Hematopoietic multipotent progenitor cell treated with erythropoietin and hydrocortisone succinate and interleukin-3 and kit ligand, for 4 days (in vitro differentiated cells): ENCODE results near the gene SLC6A6.

Source experiments
- DNase-seq: peaks from one replicate; pipeline ENCODE4 v3.0.0-alpha.2; 2015

SLC6A6 gene

GRCh38 chr3:14457481-14457880 is 55.1 kb downstream of the SLC6A6 start:
- no peak for DNase-seq

DNA sequence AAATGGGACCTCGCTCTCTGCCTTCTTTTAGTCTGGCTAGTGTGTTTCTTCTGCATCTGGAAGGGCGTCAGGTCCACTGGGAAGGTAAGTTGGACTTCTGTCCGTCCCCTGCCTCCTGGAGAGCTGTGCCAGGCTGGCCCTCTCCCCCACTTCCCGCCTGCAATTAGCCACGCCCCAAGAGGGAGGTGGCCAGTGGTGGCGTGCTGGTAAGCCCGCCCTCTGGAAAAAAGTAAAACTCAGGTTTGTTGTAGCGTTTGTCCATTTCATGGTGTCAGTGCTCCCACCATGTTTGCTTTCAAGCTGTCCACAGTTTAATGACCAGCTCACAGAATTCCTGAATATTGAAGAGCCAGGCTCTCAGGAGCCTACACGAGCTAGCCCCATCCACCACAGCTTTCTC is 55.6 kb downstream of the SLC6A6 start:
- no peak for DNase-seq

- no peak for DNase-seq
Observed at GRCh38 chr3:14458434-14459275, 56.2 kb downstream of the SLC6A6 start.

GRCh38 chr3:14459384-14459783 is 57.0 kb downstream of the SLC6A6 start:
- no peak for DNase-seq

DNA sequence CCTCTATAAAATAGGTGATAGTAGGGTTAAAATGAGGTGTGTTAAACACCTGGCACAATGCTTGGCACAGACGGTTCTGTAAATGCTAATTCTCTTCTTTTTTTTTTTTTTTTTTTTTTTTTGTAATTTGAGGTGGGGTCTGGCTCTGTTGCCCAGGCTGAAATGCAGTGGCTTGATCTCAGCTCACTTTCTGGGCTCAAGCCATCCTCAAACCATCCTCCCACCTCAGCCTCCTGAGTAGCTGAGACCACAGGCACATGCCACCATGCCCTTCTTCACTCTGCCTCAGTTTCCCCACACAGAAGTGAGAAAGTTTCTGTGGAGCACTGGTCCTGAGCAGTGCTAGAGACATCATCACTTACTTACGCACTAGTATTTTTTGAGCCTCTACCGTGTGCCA is 57.4 kb downstream of the SLC6A6 start:
- no peak for DNase-seq

DNA sequence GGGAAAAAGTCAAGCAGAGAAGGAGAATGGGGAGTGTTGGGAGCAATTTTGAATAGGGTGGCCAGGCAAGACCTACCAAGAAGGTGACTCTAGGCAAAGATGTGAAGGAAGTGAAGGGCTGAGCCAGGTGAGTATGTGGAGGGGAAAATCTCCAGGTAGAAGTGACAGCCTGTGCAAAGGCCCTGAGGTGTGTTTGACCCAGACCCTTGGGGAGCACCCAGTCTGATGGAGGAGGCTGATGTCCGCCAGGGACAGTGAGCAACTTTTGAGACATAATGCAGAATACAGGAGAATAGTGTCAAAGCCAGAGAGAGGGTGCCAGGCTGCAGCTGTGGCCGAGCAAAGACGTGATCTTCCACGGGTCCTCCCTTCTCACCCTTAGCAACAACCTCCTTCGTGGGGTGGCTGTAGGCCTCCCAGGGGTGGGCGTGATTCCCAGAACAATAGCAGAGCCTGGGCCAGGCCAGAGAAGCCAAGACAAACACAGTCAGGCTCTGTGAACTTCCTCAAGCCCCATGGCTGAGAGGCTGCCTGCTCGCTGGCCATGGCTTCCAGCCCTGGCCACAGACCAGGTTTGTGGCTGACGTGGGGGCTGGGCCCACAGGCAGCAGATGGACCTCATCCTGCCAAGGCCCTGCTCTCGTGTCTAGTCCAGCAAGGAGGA is 58.1 kb downstream of the SLC6A6 start:
- DNase-seq: no peak

GRCh38 chr3:14461006-14461747 is 58.8 kb downstream of the SLC6A6 start:
- no peak for DNase-seq

GRCh38 chr3:14461748-14462324 is 59.4 kb downstream of the SLC6A6 start:
- peak; percentile 78 for DNase-seq

DNA sequence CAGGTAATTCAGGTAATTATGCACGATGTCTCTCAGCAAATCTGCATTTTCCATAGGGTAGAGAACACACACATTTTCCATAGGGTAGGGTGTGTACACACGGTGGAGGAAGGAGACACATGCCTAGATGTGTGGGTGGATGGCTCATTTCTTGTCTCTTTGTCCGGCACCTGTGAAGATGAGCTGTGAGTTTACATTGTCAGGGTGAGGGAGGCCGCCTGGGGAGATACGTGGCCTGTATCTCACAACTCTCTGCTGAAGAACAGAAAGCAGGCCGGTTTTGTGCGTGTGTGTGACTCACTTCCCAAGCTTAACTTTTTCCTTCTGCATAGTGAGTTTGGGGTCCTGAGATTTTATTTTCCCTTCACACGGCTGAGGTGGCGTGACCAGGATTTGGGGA is 60.3 kb downstream of the SLC6A6 start:
- no peak for DNase-seq

DNA sequence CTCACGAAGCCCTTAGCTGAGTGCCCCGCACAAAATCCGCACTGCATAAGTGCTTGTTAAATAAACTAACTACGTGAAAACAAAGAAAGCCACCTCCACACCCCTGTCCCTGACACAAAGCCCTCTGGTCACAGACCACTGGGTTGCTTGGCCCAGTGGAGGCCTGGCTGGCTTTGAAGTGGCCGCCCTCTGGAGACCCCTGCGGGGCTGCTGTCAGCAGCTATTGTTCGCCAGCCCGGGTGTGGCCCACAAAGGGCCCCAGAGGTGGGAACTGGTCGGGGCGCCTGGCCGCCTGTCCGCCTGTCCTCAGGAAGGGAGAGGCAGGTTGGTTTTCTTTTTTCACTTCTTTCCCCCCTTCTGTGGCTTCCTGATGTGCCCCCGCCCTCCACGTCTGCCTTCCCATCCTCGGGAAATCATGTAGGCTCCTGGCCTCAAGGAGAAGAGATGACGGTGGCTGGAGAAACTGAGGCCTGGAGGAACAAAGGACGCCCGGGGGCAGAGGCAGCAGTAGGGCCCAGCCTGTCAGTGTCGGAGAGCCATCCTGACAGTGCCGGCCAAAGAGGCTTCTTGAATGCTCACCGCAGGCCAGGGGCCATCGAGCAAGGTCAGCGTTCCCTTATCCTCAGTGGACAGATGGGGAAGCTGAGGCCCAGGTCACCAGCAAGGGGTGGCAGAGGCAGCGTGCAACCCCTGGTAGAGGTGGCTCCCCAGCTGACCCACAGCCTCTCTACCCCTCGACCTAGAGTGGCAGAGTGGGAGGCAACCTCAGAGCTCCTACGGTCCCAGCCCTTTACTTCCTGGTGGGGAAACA is 61.1 kb downstream of the SLC6A6 start:
- no peak for DNase-seq

- DNase-seq: no peak
Observed at GRCh38 chr3:14464141-14464465, 61.7 kb downstream of the SLC6A6 start.

GRCh38 chr3:14464521-14464920 is 62.1 kb downstream of the SLC6A6 start:
- DNase-seq: no peak

- no peak for DNase-seq
Observed at GRCh38 chr3:14465425-14465824, 63.0 kb downstream of the SLC6A6 start.

DNA sequence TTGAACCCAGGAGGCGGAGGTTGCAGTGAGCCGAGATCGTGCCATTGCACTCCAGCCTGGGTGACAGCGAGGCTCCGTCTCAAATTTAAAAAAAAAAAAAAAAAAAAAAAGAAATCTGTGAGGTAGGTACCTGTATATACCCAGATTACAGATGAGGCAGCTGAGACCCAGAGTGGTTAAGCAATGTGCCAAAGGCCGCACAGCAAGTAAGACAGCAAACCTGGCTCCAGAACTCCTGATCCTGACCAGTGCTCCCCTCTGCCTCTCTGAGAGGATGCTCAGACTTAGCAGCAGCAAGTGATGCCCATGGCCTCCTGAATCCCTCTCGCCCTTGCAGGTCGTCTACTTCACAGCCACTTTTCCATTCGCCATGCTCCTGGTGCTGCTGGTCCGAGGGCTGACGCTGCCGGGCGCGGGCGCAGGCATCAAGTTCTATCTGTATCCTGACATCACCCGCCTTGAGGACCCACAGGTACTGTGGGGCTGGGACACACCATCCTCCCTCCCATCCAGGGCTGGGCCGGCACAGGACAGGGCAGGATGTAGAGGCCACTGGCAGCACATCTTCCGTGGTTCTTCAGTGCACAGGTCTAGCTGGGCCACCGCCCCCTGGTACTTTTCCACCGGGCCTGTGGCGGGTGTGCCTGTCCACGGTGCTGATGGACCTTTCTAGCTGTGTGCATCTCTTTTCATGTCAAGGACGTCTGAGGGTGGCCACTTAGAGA is 63.9 kb downstream of the SLC6A6 start:
- DNase-seq: no peak

DNA sequence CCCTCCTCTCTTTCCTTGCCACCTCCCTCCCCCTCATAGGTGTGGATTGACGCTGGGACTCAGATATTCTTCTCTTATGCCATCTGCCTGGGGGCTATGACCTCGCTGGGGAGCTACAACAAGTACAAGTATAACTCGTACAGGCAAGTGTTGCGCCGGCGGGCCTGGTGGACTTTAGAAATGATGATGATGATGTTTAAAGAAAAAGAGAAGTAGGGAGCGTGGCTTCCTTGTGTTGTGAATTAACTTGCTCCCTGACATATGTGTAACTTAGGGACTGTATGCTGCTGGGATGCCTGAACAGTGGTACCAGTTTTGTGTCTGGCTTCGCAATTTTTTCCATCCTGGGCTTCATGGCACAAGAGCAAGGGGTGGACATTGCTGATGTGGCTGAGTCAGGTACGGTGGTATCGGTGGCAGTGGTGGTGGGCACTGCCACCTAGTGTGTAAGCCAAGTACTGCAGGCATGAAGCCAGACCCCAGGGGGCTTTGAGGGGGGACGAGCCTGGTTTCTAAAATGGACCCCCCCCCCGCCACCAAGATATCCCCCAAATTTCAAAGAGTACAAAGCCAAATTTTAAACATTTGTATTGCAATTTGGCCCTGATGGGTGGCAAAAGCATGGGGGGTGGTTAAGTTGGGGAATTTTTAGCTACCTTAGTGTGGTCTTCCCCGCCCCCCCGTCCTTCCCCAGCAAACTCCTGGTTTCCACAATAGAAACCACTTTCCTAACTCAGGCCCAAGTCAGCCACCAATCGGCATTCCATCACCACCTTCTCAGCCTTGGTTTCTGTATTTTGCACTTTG is 65.6 kb downstream of the SLC6A6 start:
- peak; percentile 60 for DNase-seq

DNA sequence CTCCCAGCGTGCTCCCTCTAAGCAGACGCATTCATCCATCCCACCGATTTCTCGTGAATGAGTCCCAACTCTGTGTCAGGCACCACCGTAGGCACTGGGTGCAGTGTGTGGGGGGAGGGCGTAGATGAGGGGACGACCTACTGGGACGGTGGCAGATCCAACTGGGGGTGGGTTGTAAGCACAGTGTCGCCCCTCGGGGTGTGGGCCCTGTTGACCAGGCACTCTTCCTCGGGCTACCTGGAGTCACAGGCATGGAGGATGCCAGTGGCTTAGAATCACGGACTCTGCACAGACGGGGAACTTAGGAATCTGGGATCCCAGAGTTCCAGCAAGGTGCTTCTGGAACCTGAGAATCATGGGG is 66.2 kb downstream of the SLC6A6 start:
- DNase-seq: no peak

DNA sequence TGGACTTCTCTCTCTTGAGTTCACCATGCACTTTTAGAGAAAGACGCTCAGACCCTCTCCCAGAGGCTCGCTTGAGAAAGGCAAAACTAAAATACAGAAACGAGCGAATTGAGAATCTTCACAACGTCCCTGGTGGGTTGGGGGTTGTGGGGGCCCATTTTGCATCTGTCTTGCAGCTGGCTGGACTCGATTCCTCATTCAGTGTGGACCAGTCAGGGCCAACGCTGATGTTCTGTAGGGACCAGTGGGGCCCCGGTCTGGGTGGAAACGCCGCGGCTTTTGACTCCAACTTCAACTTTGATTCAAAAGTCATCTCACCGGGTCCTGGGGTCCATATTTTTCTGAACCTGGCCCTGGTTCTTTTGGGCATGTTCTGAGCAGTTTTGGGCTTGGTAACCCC is 68.1 kb downstream of the SLC6A6 start:
- DNase-seq: no peak

- no peak for DNase-seq
Observed at GRCh38 chr3:14471016-14471415, 68.6 kb downstream of the SLC6A6 start.

DNA sequence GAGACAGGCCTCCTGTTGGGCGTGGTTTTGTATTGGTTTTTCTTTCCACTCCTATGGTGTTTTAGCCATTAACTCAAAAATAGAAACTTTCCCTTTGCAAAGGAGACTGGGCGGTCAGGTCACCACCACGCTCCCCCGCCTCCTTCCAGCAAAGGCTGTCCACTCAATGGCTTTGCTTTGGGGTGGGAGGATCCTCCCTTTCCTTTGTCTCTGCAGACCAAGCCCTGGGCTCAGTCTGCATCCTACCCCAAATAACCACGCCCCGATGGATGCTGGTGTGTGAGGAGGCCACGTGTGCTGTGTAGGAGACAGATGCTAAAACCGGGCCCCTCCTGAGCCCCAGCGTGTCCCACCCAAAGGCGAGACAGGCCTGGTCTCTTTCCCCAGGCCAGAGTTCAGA is 69.3 kb downstream of the SLC6A6 start:
- DNase-seq: no peak

GRCh38 chr3:14472471-14473351 is 70.3 kb downstream of the SLC6A6 start:
- peak; percentile 25 for DNase-seq
